IMR-90 (cell line): Measurements from ENCODE around the gene RIMS1. TPM values are rescaled to one million over a fixed set of nuclear protein-coding genes. Genes with fewer than 3 reads are reported as not detected.

Experiments
- ATAC-seq: fragments of 200-7000 bp; cut with Tn5 transposase; 2 replicates; pipeline ENCODE4 v1.9.1; 2020; ENCODE audit warnings: low read depth, mild to moderate bottlenecking, moderate library complexity
- BruUV-seq: library from RNA; stranded (reverse); fragments of 400-500 nt; replicated peaks from 2 replicates; lab custom pipeline; 2021; lab: Mats Ljungman, UMichigan
- CTCF ChIA-PET: fragments of 300-600 bp; formaldehyde crosslinking; extraction: SDS; loops from one replicate; lab custom pipeline; 2021; ENCODE audit warnings: antibody characterized with exemption; lab: Yijun Ruan, JAX
- POLR2A ChIA-PET: fragments of 300-600 bp; sonication (Branson Sonifier 250); formaldehyde crosslinking; loops from one replicate; lab custom pipeline; 2022; ENCODE audit warnings: antibody characterized with exemption; ENCODE audit not compliant: unreplicated experiment; lab: Charles Lee
- DNase-seq: peaks from one replicate; pipeline ENCODE4 v3.0.0; 2013
- H2AFZ ChIP-seq: replicated peaks from 2 replicates; pipeline ENCODE3; 2013; ENCODE audit warnings: low read length, mild to moderate bottlenecking; ENCODE audit not compliant: poor library complexity
- H2AK5ac ChIP-seq: 2 replicates; pipeline ENCODE4 v1.6.1; 2013; ENCODE audit warnings: low read depth, low read length, inconsistent platforms
- H2AK9ac ChIP-seq: replicated peaks from 2 replicates; pipeline ENCODE3; 2013; ENCODE audit warnings: mild to moderate bottlenecking, low read depth, low read length, moderate library complexity; ENCODE audit not compliant: poor library complexity
- H2BK120ac ChIP-seq: 2 replicates; pipeline ENCODE4 v1.6.1; 2013; ENCODE audit warnings: low read depth, low read length, inconsistent platforms
- H2BK15ac ChIP-seq: 3 replicates; pipeline ENCODE4 v1.6.1; 2013; ENCODE audit warnings: low read depth, low read length, inconsistent platforms
- H2BK20ac ChIP-seq: 2 replicates; pipeline ENCODE4 v1.6.1; 2013; ENCODE audit warnings: low read depth, mild to moderate bottlenecking, inconsistent platforms, low read length, moderate library complexity
- H2BK5ac ChIP-seq: 2 replicates; pipeline ENCODE4 v1.6.1; 2013; ENCODE audit warnings: mild to moderate bottlenecking, low read depth, low read length, inconsistent platforms; ENCODE audit not compliant: poor library complexity, severe bottlenecking
- H3K14ac ChIP-seq: replicated peaks from 2 replicates; pipeline ENCODE4 v1.6.1; 2013; ENCODE audit warnings: low read depth, low read length, inconsistent platforms
- H3K18ac ChIP-seq: 2 replicates; pipeline ENCODE4 v1.6.1; 2013; ENCODE audit warnings: low read depth, low read length, control low read depth
- H3K23ac ChIP-seq: 2 replicates; pipeline ENCODE4 v1.6.1; 2013; ENCODE audit warnings: low read depth, low read length, inconsistent platforms
- H3K27ac ChIP-seq: 2 replicates; pipeline ENCODE4 v1.5.1; 2013; ENCODE audit warnings: mild to moderate bottlenecking, control low read depth, low read length; ENCODE audit not compliant: insufficient read depth
- H3K27me3 ChIP-seq: 2 replicates; pipeline ENCODE4 v1.6.1; 2013; ENCODE audit warnings: low read length; ENCODE audit not compliant: control insufficient read depth, insufficient read depth
- H3K36me3 ChIP-seq: 2 replicates; pipeline ENCODE4 v1.6.1; 2013; ENCODE audit warnings: low read length, mixed read lengths; ENCODE audit not compliant: control insufficient read depth, insufficient read depth
- H3K4ac ChIP-seq: 2 replicates; pipeline ENCODE4 v1.6.1; 2013; ENCODE audit warnings: low read depth, low read length, inconsistent platforms
- H3K4me1 ChIP-seq: 2 replicates; pipeline ENCODE4 v1.6.1; 2013; ENCODE audit warnings: low read length, mixed read lengths; ENCODE audit not compliant: control insufficient read depth, insufficient read depth
- H3K4me2 ChIP-seq: 2 replicates; pipeline ENCODE4 v1.6.1; 2013; ENCODE audit warnings: low read depth, mild to moderate bottlenecking, control low read depth, low read length, moderate library complexity
- H3K4me3 ChIP-seq: 2 replicates; pipeline ENCODE4 v1.5.1; 2013; ENCODE audit warnings: low read depth, mild to moderate bottlenecking, control low read depth, low read length, moderate library complexity; ENCODE audit not compliant: insufficient read depth
- H3K56ac ChIP-seq: 2 replicates; pipeline ENCODE4 v1.6.1; 2013; ENCODE audit warnings: low read length, inconsistent platforms; ENCODE audit not compliant: insufficient read depth; ENCODE audit errors: extremely low read depth
- H3K79me1 ChIP-seq, 2 experiments: 2 replicates each; pipeline ENCODE4 v1.6.1; 2013; ENCODE audit warnings: low read length in 2 of 2, inconsistent platforms in 1 of 2, low read depth in 1 of 2
- H3K9ac ChIP-seq: 2 replicates; pipeline ENCODE4 v1.6.1; 2013; ENCODE audit warnings: low read depth, low read length, control low read depth
- H3K9me1 ChIP-seq: 2 replicates; pipeline ENCODE4 v1.6.1; 2013; ENCODE audit warnings: low read length, inconsistent platforms; ENCODE audit not compliant: insufficient read depth
- H3K9me3 ChIP-seq: 2 replicates; pipeline ENCODE4 v1.6.1; 2013; ENCODE audit warnings: low read length; ENCODE audit not compliant: control insufficient read depth, insufficient read depth
- H4K20me1 ChIP-seq: 2 replicates; pipeline ENCODE4 v1.6.1; 2013; ENCODE audit warnings: low read length, inconsistent platforms; ENCODE audit not compliant: insufficient read depth
- H4K5ac ChIP-seq: 2 replicates; pipeline ENCODE4 v1.6.1; 2013; ENCODE audit warnings: mild to moderate bottlenecking, low read depth, low read length, control low read depth
- H4K8ac ChIP-seq, 2 experiments: 2 replicates each; pipeline ENCODE4 v1.6.1; 2013; ENCODE audit warnings: low read depth in 2 of 2, low read length in 2 of 2, control low read depth in 1 of 2, inconsistent platforms in 1 of 2
- H4K91ac ChIP-seq: 2 replicates; pipeline ENCODE4 v1.6.1; 2013; ENCODE audit warnings: low read depth, low read length, inconsistent platforms; ENCODE audit not compliant: insufficient read depth
- BHLHE40 ChIP-seq: fragments of 150-350 bp; IDR thresholded peaks from 2 replicates; pipeline ENCODE4 v1.6.1; 2016; ENCODE audit warnings: mild to moderate bottlenecking, low read depth, low read length
- CEBPB ChIP-seq: IDR thresholded peaks from 2 replicates; pipeline ENCODE4 v1.6.1; 2012; ENCODE audit warnings: low read depth, low read length, improper control_type of control experiment
- CHD1 ChIP-seq: IDR thresholded peaks from 2 replicates; pipeline ENCODE4 v1.6.1; 2012; ENCODE audit warnings: low read depth, low read length, improper control_type of control experiment
- FOS ChIP-seq: fragments of 150-350 bp; IDR thresholded peaks from 2 replicates; pipeline ENCODE4 v1.6.1; 2016; ENCODE audit warnings: low read depth, low read length
- MAFK ChIP-seq: IDR thresholded peaks from 2 replicates; pipeline ENCODE4 v1.6.1; 2012; ENCODE audit warnings: low read depth, low read length, improper control_type of control experiment
- MAZ ChIP-seq: IDR thresholded peaks from 2 replicates; pipeline ENCODE4 v1.6.1; 2012; ENCODE audit warnings: low read depth, mild to moderate bottlenecking, low read length, improper control_type of control experiment, moderate library complexity, borderline replicate concordance
- MXI1 ChIP-seq: IDR thresholded peaks from 2 replicates; pipeline ENCODE4 v1.6.1; 2012; ENCODE audit warnings: low read depth, mild to moderate bottlenecking, low read length, moderate library complexity, borderline replicate concordance
- NFE2L2 ChIP-seq: fragments of 150-350 bp; IDR thresholded peaks from 2 replicates; pipeline ENCODE4 v1.6.1; 2016; ENCODE audit warnings: low read depth, mild to moderate bottlenecking, low read length
- POLR2A ChIP-seq: IDR thresholded peaks from 2 replicates; pipeline ENCODE4 v1.6.1; 2012; ENCODE audit warnings: mild to moderate bottlenecking, low read depth, low read length
- RAD21 ChIP-seq: IDR thresholded peaks from 2 replicates; pipeline ENCODE4 v1.6.1; 2012; ENCODE audit warnings: low read length, improper control_type of control experiment
- RCOR1 ChIP-seq: IDR thresholded peaks from 2 replicates; pipeline ENCODE4 v1.6.1; 2012; ENCODE audit warnings: mild to moderate bottlenecking, low read length, improper control_type of control experiment; ENCODE audit not compliant: insufficient replicate concordance
- RFX5 ChIP-seq: IDR thresholded peaks from 2 replicates; pipeline ENCODE4 v1.8.0; 2012; ENCODE audit warnings: low read depth, mild to moderate bottlenecking, low read length, moderate library complexity
- SMC3 ChIP-seq: fragments of 150-350 bp; IDR thresholded peaks from 2 replicates; pipeline ENCODE4 v1.6.1; 2016; ENCODE audit warnings: low read depth, mild to moderate bottlenecking, antibody characterized with exemption, low read length, moderate library complexity
- WGBS, 2 experiments: methylation state at CpG; one replicate each; pipeline versions ENCODE4 v1.1.5 to v1.1.7; 2013; ENCODE audit warnings: missing lambda C conversion rate in 2 of 2; ENCODE audit not compliant: insufficient read length in 1 of 2; ENCODE audit errors: extremely low coverage in 2 of 2; 5-methylcytosine and 5-hydroxymethylcytosine counted together
- dilution Hi-C: fragments of 300-500 bp; cut with HindIII; formaldehyde crosslinking; loops from one replicate; pipeline ENCODE4 v1.14.3; 2018; ENCODE audit warnings: low sequenced_read_pairs; ENCODE audit not compliant: unreplicated experiment
- in situ Hi-C: fragments of 300-500 bp; cut with MboI; formaldehyde crosslinking; loops from 3 replicates; pipeline ENCODE4 v1.14.3; 2019; ENCODE audit warnings: low sequenced_read_pairs, inconsistent platforms, mixed read lengths
- intact Hi-C: fragments of 100-400 bp; cut with micrococcal nuclease; formaldehyde crosslinking; loops from 2 replicates; pipeline ENCODE4 v1.10.0; 2022
- polyA plus RNA-seq, 3 experiments: library from polyadenylated mRNA; depleted of rRNA; stranded (reverse); fragments of >200 nt; gene quantifications; 2 replicates each; pipeline ENCODE4 v1.2.3, GENCODE V29; 2012; ENCODE audit warnings: low replicate concordance in 1 of 3
- total RNA-seq: library from RNA; depleted of rRNA; stranded (reverse); fragments of >200 nt; gene quantifications from 2 replicates; pipeline ENCODE4 v1.2.3, GENCODE V29; 2012
- TF ChIP-seq, protein P1 (sequence below): fragments of 150-350 bp; IDR thresholded peaks from 2 replicates; pipeline ENCODE4 v1.6.1; 2016; ENCODE audit warnings: low read depth, mild to moderate bottlenecking, low read length, moderate library complexity, borderline replicate concordance
- TF ChIP-seq, protein P2 (sequence below): fragments of 150-350 bp; IDR thresholded peaks from 2 replicates; pipeline ENCODE4 v1.6.1; 2017; ENCODE audit warnings: mild to moderate bottlenecking, antibody characterized with exemption, low read length, low read depth
- TF ChIP-seq, protein P3 (sequence below): conservative IDR thresholded peaks from 2 replicates; pipeline ENCODE4 v1.5.1; 2012; ENCODE audit warnings: mild to moderate bottlenecking, low read depth, low read length, improper control_type of control experiment

Gene RIMS1
- total and polyA plus RNA-seq, 2 of the 4 experiments (the other 2 are of a cell fraction), result 0.44 to 3.8 TPM

DNA sequence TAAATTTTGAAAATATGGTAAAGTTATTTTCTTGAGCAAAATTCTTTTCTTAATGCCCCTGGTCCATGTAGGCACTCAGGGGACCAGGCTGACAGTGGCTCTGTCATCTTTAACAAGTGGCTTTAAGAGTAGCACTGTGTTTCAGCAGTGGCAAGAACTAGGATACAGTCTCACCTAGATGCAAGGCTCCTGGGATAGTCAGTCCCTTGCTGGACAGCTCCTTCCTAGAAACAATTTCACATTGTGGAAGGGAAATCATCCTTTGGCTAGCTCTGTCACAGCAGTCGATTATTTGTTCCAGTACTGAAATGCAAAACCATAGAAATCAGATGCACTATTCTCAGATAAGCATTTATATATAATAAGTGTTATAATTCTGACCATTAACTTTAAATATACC, 560.1 kb downstream of the RIMS1 start:
- ChIA-PET POLR2A (no interaction called here), CTCF (no interaction called here)
- 0 out of 2 replicates have a peak, but pooled peaks have one; percentile 44 for ATAC-seq
- intact Hi-C loops (no loop called here), dilution Hi-C loops (no loop called here), in situ Hi-C loops (no loop called here)
- no peak overlapping the region for H3K14ac ChIP-seq
- no peak overlapping the region for H2BK120ac ChIP-seq
- H3K4me2 ChIP-seq, result no peak overlapping the region
- no peak overlapping the region for H3K56ac ChIP-seq
- no CpG with 5 or more reads among the region's 1 CpG for WGBS, 2 experiments
- no TSS peak for BruUV-seq
- H4K20me1 ChIP-seq, result no peaks in the 10 kb centered on the region
- H2BK5ac ChIP-seq, result no peak overlapping the region
- H3K9me1 ChIP-seq, result no peaks in the 10 kb centered on the region
- no peaks in the 10 kb centered on the region for H3K4me1 ChIP-seq
- H3K18ac ChIP-seq, result no peak overlapping the region
- no peaks in the 10 kb centered on the region for H3K9me3 ChIP-seq
- H3K36me3 ChIP-seq, result no peaks in the 10 kb centered on the region
- H4K91ac ChIP-seq, result no peak overlapping the region
- no peak overlapping the region for H2BK20ac ChIP-seq
- no peak overlapping the region for H3K27ac ChIP-seq
- H2AFZ ChIP-seq, result no peak overlapping the region
- no peak overlapping the region for H2AK9ac ChIP-seq
- H3K23ac ChIP-seq, result no peak overlapping the region
- no peak overlapping the region for H3K9ac ChIP-seq
- no peak for TF ChIP-seq RCOR1
- no peak for TF ChIP-seq CHD1
- no peak for TF ChIP-seq POLR2A
- TF ChIP-seq, protein P1, sequence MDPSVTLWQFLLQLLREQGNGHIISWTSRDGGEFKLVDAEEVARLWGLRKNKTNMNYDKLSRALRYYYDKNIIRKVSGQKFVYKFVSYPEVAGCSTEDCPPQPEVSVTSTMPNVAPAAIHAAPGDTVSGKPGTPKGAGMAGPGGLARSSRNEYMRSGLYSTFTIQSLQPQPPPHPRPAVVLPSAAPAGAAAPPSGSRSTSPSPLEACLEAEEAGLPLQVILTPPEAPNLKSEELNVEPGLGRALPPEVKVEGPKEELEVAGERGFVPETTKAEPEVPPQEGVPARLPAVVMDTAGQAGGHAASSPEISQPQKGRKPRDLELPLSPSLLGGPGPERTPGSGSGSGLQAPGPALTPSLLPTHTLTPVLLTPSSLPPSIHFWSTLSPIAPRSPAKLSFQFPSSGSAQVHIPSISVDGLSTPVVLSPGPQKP, result no peak
- no peak for TF ChIP-seq BHLHE40
- TF ChIP-seq NFE2L2, result no peak
- TF ChIP-seq MAZ, result no peak
- TF ChIP-seq MAFK, result no peak
- TF ChIP-seq, protein P2, sequence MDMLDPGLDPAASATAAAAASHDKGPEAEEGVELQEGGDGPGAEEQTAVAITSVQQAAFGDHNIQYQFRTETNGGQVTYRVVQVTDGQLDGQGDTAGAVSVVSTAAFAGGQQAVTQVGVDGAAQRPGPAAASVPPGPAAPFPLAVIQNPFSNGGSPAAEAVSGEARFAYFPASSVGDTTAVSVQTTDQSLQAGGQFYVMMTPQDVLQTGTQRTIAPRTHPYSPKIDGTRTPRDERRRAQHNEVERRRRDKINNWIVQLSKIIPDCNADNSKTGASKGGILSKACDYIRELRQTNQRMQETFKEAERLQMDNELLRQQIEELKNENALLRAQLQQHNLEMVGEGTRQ, result no peak
- TF ChIP-seq RAD21, result no peak
- TF ChIP-seq FOS, result no peak
- TF ChIP-seq, protein P3, sequence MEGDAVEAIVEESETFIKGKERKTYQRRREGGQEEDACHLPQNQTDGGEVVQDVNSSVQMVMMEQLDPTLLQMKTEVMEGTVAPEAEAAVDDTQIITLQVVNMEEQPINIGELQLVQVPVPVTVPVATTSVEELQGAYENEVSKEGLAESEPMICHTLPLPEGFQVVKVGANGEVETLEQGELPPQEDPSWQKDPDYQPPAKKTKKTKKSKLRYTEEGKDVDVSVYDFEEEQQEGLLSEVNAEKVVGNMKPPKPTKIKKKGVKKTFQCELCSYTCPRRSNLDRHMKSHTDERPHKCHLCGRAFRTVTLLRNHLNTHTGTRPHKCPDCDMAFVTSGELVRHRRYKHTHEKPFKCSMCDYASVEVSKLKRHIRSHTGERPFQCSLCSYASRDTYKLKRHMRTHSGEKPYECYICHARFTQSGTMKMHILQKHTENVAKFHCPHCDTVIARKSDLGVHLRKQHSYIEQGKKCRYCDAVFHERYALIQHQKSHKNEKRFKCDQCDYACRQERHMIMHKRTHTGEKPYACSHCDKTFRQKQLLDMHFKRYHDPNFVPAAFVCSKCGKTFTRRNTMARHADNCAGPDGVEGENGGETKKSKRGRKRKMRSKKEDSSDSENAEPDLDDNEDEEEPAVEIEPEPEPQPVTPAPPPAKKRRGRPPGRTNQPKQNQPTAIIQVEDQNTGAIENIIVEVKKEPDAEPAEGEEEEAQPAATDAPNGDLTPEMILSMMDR, result no peak
- TF ChIP-seq MXI1, result no peak
- no peak for TF ChIP-seq CEBPB
- TF ChIP-seq SMC3, result no peak
- no peak for TF ChIP-seq RFX5
- no peaks in the 10 kb centered on the region for H3K79me1 ChIP-seq
- no peak overlapping the region for H2AK5ac ChIP-seq
- peak; percentile 28 for DNase-seq
- H4K8ac ChIP-seq, result no peak overlapping the region
- H4K5ac ChIP-seq, result no peak overlapping the region
- no peaks in the 10 kb centered on the region for H3K27me3 ChIP-seq
- H3K4me3 ChIP-seq, result no peak overlapping the region
- H2BK15ac ChIP-seq, result no peak overlapping the region
- no peak overlapping the region for H3K4ac ChIP-seq
